Activated CD4-positive, alpha-beta T cell treated with anti-CD3 and anti-CD28 coated beads, Interleukin-2, Interleukin-6, amounts not matched to agents 100 ng/mL and 50 ng/mL, durations not matched to agents 16 hours and 8 hours (primary cell): Measurements from ENCODE around the gene UTP11.

Experiments
- DNase-seq: peaks from one replicate; pipeline ENCODE4 v3.0.0-alpha.2; 2020

UTP11 gene

DNA sequence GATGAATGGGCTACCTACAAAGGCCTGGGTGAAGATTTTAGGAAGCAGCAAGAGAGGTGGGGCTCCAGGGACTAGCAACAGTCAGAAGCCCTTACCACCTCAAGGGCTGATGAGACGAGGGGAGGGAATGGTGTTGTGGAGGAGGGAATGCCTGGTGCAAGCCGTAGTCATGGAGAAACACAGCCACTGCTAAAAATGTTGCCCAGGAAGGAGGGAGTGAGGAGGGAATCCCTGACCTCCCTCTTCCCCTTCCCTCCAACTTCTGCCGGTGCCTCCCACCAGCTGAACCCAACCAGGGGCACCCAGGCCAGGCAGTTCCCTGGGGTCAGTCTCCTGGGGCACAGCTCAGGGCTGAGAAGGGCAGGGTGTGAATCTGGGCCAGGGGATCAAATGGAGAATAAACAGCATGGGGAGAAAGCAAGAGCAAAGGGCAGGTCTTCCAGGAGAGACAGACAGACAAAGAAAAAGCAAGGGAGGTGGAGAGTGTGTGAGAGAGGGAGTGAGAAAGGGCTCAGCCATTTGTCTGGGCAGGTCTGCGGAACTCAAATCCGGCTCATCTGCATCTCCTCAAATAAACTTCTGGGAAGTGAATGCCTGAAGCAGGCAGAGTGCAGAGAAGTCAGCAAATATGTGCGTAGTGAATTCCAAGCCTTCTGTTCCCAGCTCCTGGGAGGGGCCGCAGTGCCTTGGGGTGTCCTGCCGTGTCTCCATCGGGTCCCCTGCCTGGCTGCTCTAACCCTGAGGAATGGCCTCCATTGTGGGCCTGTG, 61.2 kb downstream of the UTP11 start:
- no peak for DNase-seq

DNA sequence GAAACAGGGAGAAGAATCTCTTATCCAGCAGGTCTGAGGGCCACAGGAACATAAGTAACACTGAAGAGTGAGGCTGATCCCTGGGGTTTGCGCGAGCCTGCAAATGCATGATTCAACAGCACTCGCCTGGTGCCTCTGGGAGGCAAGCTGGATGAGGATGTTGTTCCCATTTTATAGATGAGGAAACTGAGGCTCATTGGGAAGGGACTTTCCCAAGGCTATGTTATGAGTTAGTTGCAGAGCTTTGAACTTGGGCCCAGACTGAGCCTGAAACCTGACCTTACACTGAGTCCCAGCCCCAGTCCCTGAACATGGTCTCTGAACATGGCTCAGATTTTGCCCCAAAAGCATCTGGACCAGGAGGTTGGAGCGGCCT, 61.8 kb downstream of the UTP11 start:
- no peak for DNase-seq
